ENCODE results near the gene POLR2A. TPM values are rescaled to one million over a fixed set of nuclear protein-coding genes. Genes with fewer than 3 reads are reported as not detected.

The POLR2A gene
- total RNA-seq, 1 donor from 2014 or later: 148 TPM

DNA sequence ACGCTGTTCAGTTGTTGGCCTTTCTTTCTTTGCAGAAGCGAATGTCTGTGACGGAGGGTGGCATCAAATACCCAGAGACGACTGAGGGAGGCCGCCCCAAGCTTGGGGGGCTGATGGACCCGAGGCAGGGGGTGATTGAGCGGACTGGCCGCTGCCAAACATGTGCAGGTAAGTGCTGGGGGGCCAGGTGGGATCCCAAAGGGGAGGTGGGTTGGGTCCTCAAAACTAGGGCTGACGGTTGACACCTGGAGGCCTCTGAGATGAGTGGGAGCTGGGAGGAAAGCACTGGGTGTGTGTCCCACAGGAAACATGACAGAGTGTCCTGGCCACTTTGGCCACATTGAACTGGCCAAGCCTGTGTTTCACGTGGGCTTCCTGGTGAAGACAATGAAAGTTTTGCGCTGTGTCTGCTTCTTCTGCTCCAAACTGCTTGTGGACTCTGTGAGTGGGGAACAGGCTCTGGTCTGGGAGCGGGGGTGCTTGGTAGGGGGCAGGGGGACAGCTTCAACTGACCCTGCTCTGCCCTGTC is 11.8 kb downstream of the POLR2A start:
- Mint-ChIP-seq H3K27ac (ENCODE audit: unreplicated experiment) (no peak overlapping the region), H3K36me3 (ENCODE audit: unreplicated experiment) (peaks cover 48% of the 10 kb centered on the region), H3K9me3 (ENCODE audit: unreplicated experiment) (no peaks in the 10 kb centered on the region), H3K27me3 (ENCODE audit: unreplicated experiment) (no peaks in the 10 kb centered on the region), H3K4me3 (ENCODE audit: unreplicated experiment) (no peak overlapping the region), H3K4me1 (ENCODE audit: unreplicated experiment) (peaks cover 6% of the 10 kb centered on the region)
- TF ChIP-seq CTCF (IDR thresholded peaks at IDR 0.05): no peak
- no peak for DNase-seq (ENCODE audit: extremely low spot score, unreplicated experiment)

- peaks cover 52% of the 10 kb centered on the region for H3K36me3 Mint-ChIP-seq (ENCODE audit: unreplicated experiment)
Measured at GRCh38 chr17:7496470-7497183, 12.5 kb downstream of the POLR2A start.

DNA sequence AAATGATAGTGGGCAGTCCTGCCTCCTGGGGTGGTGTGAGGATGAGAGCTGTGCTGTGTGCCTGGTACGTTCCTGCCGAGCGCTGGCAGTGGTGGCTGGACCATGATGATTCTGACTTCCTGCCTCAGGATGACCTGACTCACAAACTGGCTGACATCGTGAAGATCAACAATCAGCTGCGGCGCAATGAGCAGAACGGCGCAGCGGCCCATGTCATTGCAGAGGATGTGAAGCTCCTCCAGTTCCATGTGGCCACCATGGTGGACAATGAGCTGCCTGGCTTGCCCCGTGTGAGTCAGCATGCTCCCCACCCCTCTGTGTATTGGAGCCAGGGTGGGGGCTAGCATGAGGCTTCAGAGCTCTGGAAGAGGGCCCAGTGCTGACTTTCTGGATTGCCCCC is 13.1 kb downstream of the POLR2A start:
- Mint-ChIP-seq H3K9me3 (ENCODE audit: unreplicated experiment) (no peaks in the 10 kb centered on the region), H3K4me3 (ENCODE audit: unreplicated experiment) (no peak overlapping the region), H3K27me3 (ENCODE audit: unreplicated experiment) (no peaks in the 10 kb centered on the region), H3K36me3 (ENCODE audit: unreplicated experiment) (peaks cover 52% of the 10 kb centered on the region), H3K27ac (ENCODE audit: unreplicated experiment) (no peak overlapping the region), H3K4me1 (ENCODE audit: unreplicated experiment) (no peaks in the 10 kb centered on the region)
- TF ChIP-seq CTCF (IDR thresholded peaks at IDR 0.05): no peak
- DNase-seq (ENCODE audit: extremely low spot score, unreplicated experiment): no peak

More at GRCh38 chr17:7496470-7497183, 12.5 kb downstream of the POLR2A start:
- Mint-ChIP-seq H3K27me3 (ENCODE audit: unreplicated experiment) (no peaks in the 10 kb centered on the region), H3K9me3 (ENCODE audit: unreplicated experiment) (no peaks in the 10 kb centered on the region), H3K27ac (ENCODE audit: unreplicated experiment) (no peak overlapping the region), H3K4me3 (ENCODE audit: unreplicated experiment) (no peak overlapping the region), H3K4me1 (ENCODE audit: unreplicated experiment) (peaks cover 4% of the 10 kb centered on the region)
- TF ChIP-seq CTCF (IDR thresholded peaks at IDR 0.05): no peak
- no peak for DNase-seq (ENCODE audit: extremely low spot score, unreplicated experiment)

DNA sequence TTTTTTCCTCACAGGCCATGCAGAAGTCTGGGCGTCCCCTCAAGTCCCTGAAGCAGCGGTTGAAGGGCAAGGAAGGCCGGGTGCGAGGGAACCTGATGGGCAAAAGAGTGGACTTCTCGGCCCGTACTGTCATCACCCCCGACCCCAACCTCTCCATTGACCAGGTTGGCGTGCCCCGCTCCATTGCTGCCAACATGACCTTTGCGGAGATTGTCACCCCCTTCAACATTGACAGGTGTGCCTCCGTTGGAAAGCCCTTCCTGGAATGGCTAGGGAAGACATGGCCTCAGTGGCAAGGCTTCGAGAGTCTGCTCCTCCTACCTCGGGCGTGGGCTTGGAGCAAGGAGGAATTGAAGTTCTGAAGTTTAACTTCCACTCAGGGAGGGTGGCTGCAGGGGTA is 13.5 kb downstream of the POLR2A start:
- no peak overlapping the region for H3K27ac Mint-ChIP-seq (ENCODE audit: unreplicated experiment)
- no peak overlapping the region for H3K4me3 Mint-ChIP-seq (ENCODE audit: unreplicated experiment)
- DNase-seq (ENCODE audit: extremely low spot score, unreplicated experiment): no peak
- TF ChIP-seq CTCF (IDR thresholded peaks at IDR 0.05): no peak
- H3K4me1 Mint-ChIP-seq (ENCODE audit: unreplicated experiment): no peaks in the 10 kb centered on the region
- peaks cover 54% of the 10 kb centered on the region for H3K36me3 Mint-ChIP-seq (ENCODE audit: unreplicated experiment)
- H3K9me3 Mint-ChIP-seq (ENCODE audit: unreplicated experiment): no peaks in the 10 kb centered on the region
- H3K27me3 Mint-ChIP-seq (ENCODE audit: unreplicated experiment): no peaks in the 10 kb centered on the region

DNA sequence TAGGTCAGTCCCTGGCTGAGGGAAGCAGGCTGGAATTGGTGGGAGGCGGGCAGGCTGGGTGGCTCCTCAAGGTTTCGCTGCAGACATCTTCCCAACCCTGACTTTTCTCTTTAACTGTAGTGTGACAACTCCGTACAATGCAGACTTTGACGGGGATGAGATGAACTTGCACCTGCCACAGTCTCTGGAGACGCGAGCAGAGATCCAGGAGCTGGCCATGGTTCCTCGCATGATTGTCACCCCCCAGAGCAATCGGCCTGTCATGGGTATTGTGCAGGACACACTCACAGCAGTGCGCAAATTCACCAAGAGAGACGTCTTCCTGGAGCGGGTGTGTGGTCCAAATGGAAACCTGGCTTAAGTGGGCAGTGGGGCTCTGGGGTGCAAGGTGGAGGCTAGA is 15.0 kb downstream of the POLR2A start:
- DNase-seq (ENCODE audit: extremely low spot score, unreplicated experiment): no peak
- Mint-ChIP-seq H3K27me3 (ENCODE audit: unreplicated experiment) (no peaks in the 10 kb centered on the region), H3K4me1 (ENCODE audit: unreplicated experiment) (no peaks in the 10 kb centered on the region), H3K9me3 (ENCODE audit: unreplicated experiment) (no peaks in the 10 kb centered on the region), H3K27ac (ENCODE audit: unreplicated experiment) (no peak overlapping the region), H3K36me3 (ENCODE audit: unreplicated experiment) (peaks cover 58% of the 10 kb centered on the region), H3K4me3 (ENCODE audit: unreplicated experiment) (no peak overlapping the region)
- TF ChIP-seq CTCF (IDR thresholded peaks at IDR 0.05): no peak
